ENCODE results near the gene GPA33. TPM values are rescaled to one million over a fixed set of nuclear protein-coding genes. Genes with fewer than 3 reads are reported as not detected.

GPA33 gene
- total RNA-seq, 1 experiment from 2014 or later = not detected

DNA sequence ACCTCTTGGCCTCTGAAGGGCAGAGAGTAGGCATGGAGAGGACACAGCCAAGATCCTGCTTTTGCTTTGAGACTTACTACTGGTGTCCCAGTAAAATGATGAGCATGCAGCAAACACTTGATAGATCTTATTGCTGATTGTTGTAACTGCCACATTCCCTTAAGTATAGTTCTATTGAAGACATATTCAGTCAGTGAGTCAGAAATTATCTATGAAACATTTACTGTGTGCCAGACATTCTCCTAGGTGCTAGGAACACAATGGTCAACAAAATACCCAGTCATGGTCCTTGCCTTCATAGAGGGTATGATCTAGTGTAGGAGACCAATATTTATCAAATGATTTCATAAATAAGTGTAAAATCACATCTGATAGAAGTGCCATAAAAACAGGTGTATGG is 17.3 kb upstream of the GPA33 start:
- H3K18ac ChIP-seq (ENCODE audit: insufficient read length, low read depth, low read length) = no peak overlapping the region
- no peak overlapping the region for H4K91ac ChIP-seq (ENCODE audit: insufficient read length, low read depth, low read length)
- Mint-ChIP-seq H3K4me1 (peaks cover 45 to 59% of the 10 kb centered on the region in 2 experiments), H3K4me3 (no peak overlapping the region), H3K27me3 (ENCODE audit: low read depth) (0 out of 2 replicates have a peak, but pooled peaks cover 2% of the 10 kb centered on the region), H3K27ac (no peak overlapping the region), H3K9me3 (no peaks in the 10 kb centered on the region; a peak in 2 of 5 replicates), H3K36me3 (ENCODE audit: insufficient read depth in 1 of 3, low read depth in 3 of 3) (peaks cover 0 to 3% (median 0%) of the 10 kb centered on the region in 3 experiments; a peak in 1 of 7 replicates)
- no peak overlapping the region for H2AK5ac ChIP-seq (ENCODE audit: insufficient read length, low read length)
- H3K23ac ChIP-seq (ENCODE audit: insufficient read length, low read depth, low read length) = no peak overlapping the region
- peaks cover 15% of the 10 kb centered on the region; the same call in 1 of the 2 replicates for H3K4me1 ChIP-seq (ENCODE audit: insufficient read depth, low read length)
- DNase-seq = no peak
- no peaks in the 10 kb centered on the region for H3K9me3 ChIP-seq (ENCODE audit: control insufficient read depth, low read depth, low read length)
- no peak overlapping the region for H2BK20ac ChIP-seq (ENCODE audit: low read depth, low read length, poor library complexity, severe bottlenecking)
- H2BK15ac ChIP-seq (ENCODE audit: low read depth, low read length) = no peak overlapping the region
- no peak overlapping the region for H3K27ac ChIP-seq (ENCODE audit: insufficient read length, low read depth, low read length)
- no peak overlapping the region for H3T11ph ChIP-seq (ENCODE audit: low read length)
- no peak overlapping the region for H4K8ac ChIP-seq (replicated peaks; ENCODE audit: insufficient read length, low read depth, low read length)
- no peak overlapping the region for H2BK120ac ChIP-seq (ENCODE audit: low read depth, low read length, poor library complexity, severe bottlenecking)
- H3K9ac ChIP-seq (ENCODE audit: extremely low read depth, insufficient read length, low read length) = no peak overlapping the region
- no peaks in the 10 kb centered on the region for H3K79me1 ChIP-seq (ENCODE audit: insufficient read depth, low read depth, low read length, poor library complexity, severe bottlenecking)
- no peak overlapping the region for H4K5ac ChIP-seq (ENCODE audit: insufficient read length, low read depth, low read length)
- TF ChIP-seq, protein P1, sequence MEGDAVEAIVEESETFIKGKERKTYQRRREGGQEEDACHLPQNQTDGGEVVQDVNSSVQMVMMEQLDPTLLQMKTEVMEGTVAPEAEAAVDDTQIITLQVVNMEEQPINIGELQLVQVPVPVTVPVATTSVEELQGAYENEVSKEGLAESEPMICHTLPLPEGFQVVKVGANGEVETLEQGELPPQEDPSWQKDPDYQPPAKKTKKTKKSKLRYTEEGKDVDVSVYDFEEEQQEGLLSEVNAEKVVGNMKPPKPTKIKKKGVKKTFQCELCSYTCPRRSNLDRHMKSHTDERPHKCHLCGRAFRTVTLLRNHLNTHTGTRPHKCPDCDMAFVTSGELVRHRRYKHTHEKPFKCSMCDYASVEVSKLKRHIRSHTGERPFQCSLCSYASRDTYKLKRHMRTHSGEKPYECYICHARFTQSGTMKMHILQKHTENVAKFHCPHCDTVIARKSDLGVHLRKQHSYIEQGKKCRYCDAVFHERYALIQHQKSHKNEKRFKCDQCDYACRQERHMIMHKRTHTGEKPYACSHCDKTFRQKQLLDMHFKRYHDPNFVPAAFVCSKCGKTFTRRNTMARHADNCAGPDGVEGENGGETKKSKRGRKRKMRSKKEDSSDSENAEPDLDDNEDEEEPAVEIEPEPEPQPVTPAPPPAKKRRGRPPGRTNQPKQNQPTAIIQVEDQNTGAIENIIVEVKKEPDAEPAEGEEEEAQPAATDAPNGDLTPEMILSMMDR (conservative IDR thresholded peaks at IDR 0.05) = no peak
- no peaks in the 10 kb centered on the region for H3K79me2 ChIP-seq (ENCODE audit: insufficient read depth, low read length)
- no peaks in the 10 kb centered on the region for H4K20me1 ChIP-seq (ENCODE audit: control insufficient read depth, insufficient read depth, insufficient read length)
- H3K56ac ChIP-seq (ENCODE audit: insufficient read length, low read depth, low read length) = no peak overlapping the region
- H3K4ac ChIP-seq (ENCODE audit: low read depth, low read length) = no peak overlapping the region
- H3K23me2 ChIP-seq (ENCODE audit: insufficient read length, low read depth, low read length, poor library complexity, severe bottlenecking) = no peaks in the 10 kb centered on the region
- no peak overlapping the region for H3K4me2 ChIP-seq (ENCODE audit: insufficient read depth, insufficient read length, low read length)
- no peak overlapping the region for H3K14ac ChIP-seq (ENCODE audit: insufficient read depth, low read length)
- H2BK12ac ChIP-seq (ENCODE audit: insufficient read length, low read depth, low read length) = no peak overlapping the region
- no peak overlapping the region for H2AFZ ChIP-seq (ENCODE audit: low read length)
- H3K27me3 ChIP-seq (ENCODE audit: insufficient read depth, low read length) = no peaks in the 10 kb centered on the region
- no peak overlapping the region for H2BK5ac ChIP-seq (ENCODE audit: insufficient read length, low read length)
